GM18526 (cell line): ENCODE measurements around the gene IGFL2.

Experiments
- POLR2A ChIP-seq: IDR thresholded peaks from 3 replicates; pipeline ENCODE4 v1.6.1; 2011; ENCODE audit not compliant: insufficient read length; ENCODE audit errors: extremely low read depth

Gene IGFL2

DNA sequence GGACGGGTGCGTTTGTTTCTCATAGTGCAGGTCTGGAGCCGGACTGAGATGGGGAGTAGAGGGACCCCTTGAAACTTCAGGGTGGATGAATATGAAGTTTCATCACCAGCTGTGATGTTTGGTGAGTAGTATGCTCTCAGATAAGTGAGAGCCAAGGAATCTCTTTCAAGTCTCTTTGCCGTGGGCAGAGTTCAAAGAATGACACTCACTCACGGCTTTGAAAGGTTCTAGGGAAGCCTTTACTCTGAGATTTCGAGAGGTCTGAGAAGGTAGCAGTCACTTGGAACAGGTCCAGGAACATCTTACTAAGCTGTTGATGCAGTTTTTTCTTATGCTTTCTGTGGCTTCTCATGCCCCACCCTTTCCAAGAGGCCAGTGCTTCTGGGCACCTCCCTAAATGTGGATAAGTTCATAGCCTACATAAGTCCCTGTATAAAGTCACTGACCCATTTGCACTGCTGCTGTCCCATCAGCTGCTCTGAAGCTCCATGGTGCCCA, at the start of gene IGFL2:
Gene IGFL2, plus strand, starts transcription at position 448 of the 498 bp plus-strand sequence. Its CDS starts 41 bp downstream, at position 489.
- no peak for TF ChIP-seq POLR2A

DNA sequence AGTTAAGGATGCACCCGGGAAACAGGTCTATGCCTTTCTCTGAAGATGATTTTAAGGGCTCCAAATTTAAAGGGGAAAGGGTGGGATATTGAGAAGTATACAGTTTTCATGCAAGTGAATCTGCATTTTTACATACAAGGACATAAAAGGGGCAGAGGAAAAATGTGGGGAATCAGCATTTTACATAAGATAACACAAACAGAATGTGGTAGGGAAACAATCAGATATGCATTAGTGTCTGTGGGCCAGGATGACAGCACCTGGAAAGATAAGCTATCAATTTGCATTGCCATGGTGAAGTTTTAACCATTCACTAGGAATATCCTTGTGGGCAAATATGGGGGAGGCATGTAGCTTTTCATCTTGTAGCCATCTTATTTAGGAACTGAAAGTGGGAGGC, 47.7 kb upstream of the IGFL2 start:
- no peak for TF ChIP-seq POLR2A

DNA sequence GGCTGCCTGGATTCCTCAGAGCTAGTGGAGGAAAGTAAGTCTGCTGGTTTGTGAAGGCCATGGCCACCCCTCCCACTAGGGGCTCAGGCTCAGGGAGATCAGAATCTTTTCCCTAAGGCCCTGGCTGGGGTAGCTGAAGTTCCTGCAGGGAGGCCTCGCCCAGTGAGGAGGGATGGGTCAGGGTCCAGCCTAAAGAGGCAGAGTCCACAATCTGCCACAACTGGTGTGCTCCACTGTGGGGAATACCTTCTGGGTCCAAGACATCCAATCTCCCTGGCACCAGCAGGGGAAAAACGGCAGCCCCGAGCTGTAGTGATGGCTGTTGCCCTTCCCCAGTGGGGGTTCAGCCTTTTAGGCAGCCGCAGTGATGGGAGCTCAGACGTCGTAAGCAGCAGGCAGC, 46.7 kb upstream of the IGFL2 start:
- TF ChIP-seq POLR2A = no peak

DNA sequence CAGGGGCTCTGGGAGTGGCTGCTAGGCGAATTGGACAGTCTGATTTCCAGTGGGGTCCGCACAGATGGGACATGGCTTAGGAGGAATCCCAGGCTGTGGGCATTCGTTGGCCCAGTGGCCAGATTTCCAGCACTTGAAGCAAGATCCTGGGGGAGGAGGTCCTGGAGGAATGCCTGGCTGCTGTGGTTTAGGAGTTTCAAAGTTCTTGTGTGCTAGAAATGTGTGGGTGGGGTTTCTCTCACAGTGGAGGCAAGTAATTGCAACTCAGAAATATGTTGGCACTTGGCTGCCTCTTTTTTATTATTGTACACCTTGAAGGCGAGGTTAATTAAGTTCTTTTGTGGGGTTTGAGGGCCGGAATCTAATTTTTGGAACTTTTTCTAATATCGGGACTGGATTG, 40.7 kb upstream of the IGFL2 start:
- TF ChIP-seq POLR2A = no peak

DNA sequence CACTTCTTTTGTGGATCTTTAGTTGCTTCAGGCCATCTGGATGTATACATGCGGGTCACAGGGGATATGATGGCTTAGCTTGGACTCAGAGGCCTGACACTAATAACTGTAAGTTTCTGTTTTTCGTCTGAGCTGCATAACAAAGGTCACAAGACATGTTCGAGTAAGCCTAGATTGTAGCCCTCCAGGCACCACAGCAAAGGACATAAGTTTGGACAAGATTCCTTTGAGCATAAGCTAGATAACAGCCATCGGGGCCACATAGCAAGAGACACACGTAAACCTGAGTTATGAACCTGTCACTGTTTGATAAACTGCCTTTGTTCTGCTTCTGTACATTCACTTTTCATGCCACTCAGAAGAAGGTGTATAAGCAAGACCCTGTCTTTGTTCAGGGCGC, 38.2 kb upstream of the IGFL2 start:
- TF ChIP-seq POLR2A = no peak

DNA sequence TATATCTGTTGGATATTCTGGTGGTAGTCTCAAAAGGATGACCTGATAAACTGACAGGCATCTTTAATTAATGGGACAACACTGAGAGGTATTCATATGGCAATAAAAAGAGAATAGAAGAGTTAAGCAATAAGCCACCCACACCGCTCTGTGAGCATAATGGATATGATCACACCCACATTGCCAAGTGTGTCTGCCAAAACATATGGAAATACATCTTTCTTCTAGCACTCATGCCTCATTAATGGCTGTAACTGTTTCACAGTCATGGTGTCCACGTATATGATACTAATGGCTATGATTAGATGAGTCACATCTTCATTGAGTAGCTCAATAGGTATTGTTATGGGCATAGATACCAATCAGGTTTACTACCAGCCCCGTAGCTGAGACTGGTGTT, 36.7 kb upstream of the IGFL2 start:
- TF ChIP-seq POLR2A = no peak

DNA sequence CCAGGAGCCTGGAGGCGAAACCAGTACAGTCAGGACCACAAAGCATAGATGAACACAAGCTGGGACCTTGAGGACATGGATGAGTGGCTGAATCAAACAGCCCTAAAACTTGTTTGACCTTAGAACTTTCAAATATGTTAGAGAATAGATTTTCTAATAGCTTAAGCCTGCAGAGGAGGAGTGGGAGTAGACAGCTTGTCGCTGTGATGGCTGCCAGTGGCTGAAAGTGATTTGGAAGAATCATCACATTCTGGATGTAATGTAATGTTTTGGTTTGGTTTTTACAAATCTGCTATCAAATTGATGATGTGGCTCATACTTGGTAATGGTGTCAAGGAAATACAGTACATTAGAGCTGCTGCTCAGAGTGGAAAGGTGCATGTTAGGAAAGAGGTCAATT, 35.5 kb upstream of the IGFL2 start:
- no peak for TF ChIP-seq POLR2A

DNA sequence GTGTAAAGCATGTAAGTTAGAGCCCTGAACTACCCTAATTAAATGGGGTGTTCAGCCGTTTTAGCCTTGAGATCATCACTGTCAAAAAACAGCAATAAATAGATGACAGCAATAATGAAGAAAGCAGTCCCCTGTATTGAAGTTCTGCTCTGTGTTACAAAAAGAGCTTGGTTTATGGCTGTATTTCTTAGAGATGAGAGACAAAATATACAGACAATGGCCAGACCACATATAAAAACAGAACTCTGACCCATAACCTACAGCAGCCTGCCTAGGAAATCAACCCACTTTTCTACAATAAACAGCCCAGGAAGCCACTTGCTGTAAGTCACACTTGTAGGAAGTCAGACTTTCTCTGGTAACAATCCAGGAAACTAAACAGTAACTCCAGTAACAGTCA, 34.3 kb upstream of the IGFL2 start:
- TF ChIP-seq POLR2A = no peak

DNA sequence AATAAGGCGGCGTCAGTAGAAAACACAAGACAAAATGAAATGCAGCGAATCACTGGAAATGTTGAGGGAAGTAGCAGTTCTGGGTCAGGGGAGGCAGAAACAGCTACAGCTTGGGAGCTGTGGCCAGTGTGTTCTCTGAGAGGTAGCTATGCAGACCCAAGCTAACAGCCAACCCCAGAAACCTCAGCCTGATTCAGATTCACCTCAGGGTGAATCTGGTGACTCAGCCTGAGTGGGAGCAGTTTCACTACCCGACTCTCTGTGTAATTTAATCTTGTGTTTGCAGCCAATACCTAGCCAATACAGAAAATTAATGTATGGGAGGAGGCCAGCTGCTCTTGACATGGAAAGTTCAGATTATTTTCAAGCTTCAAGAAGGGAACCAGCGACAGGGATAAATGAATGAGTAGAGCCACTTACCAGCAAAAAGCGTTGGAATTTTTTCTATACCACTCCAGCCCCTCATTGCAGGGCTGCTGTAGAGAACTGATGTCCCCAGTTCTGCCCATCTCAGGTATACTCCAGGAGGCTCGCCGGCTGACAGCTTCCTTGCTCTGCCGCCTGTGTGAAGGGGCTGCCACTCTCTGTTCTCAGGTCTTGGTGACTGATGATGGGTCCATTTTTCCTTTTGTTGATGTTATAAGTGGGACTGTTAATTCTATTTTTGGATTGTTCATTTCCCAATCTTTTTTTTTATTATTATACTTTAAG, 32.5 kb upstream of the IGFL2 start:
- no peak for TF ChIP-seq POLR2A

DNA sequence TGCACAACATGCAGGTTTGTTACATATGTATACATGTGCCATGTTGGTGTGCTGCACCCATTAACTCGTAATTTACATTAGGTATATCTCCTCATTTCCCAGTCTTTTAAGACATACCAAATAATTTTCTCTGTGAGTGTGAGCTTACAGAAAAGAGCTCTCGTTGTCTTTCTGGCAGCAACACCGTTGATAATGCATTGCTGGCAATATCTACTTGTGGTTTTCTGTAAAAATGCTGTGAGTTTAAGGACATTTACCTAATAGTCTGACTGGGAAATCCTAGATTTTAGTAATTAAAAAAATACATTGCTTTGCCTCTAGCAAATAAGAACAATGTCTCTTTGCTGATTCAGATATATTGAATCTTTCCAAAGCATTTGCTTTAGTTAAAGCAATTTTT, 31.9 kb upstream of the IGFL2 start:
- no peak for TF ChIP-seq POLR2A

DNA sequence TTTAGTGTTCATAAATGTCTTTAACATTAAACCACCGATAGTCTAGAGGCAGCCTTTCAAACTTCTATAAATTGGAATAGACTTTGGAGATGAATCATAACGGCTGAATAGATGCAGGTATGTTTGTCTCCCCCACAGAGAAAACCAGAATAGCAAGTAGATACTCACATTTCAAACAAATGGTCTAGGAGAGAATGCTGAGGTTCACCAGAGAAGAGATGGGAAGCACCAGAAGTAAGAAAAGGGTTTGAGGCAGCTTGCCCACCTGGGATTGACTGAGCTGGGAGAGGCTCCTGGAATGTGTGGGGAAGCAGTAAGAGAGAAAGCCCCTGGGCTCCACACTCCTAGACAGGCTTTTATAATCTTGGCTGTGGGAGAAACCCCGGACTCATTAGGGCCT, 29.9 kb upstream of the IGFL2 start:
- no peak for TF ChIP-seq POLR2A

DNA sequence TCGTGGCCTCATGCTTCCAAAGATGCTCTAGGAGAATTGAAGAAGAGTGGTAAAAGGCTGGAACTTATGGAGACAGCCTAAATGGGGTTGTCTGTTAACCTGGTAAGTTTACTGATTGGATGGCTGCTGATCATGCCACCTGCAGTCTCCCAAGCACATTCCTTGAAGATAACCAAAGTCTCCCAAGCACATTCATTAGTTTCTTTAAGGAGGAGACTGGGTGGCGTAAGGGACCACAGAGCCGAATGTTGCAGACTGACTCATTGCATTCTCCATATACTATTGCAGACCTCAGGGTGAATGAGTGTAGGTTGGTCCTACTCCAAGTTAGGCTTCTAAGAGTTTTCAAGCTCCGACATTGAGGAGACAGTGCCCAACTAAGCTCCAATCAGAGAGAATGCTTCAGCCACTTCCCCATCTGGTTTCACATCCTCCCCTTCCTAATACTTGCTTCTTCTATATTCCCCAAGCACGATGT, 23.4 kb upstream of the IGFL2 start, which contains the start of gene IGFL3:
Gene IGFL3, minus strand, starts transcription at position 51 of the 478 bp plus-strand sequence. Its CDS starts 39 bp downstream, at position 12.
- TF ChIP-seq POLR2A = no peak

DNA sequence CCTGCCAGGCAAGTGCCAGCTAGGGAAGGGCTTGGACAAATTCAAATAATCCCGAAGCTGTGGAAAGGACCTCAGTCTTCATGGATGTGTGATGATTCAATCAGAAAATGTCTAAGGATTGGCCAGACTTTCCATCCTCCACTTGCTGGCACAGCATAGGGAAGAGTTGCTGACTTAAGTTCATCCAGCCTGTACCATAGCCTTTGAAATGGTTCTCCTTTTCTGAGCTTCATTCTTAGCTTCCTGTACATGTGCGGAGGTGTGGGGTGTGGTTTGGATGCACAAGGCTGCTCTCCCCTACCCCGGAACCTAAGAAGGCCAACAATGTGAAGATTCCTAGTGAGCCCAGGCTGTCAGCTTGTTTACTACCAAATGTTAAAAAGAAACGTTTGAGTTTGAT, 22.6 kb upstream of the IGFL2 start:
- TF ChIP-seq POLR2A = no peak

DNA sequence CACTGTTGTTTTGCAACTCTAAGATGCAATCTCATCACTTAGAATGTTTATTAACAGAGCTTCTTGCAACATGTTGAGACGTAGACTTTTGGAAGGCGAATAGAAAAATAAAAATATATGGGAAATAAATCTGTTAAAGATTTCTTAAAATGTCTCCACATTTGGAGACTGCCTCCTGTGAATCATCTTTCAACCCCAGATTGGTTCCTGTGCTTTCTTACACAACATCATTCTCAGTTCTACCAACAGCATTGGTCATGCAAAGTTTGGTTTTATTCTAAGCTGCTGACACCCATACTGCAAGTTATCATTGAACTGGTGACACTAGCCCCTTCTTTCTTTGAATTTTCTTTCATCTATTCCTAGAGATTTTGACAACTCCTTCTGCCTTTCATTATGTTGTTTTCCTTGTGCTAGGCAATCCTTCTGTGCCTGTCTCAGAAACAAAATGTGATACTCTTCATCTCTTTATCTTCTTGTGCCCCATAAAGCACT, 21.9 kb upstream of the IGFL2 start:
- no peak for TF ChIP-seq POLR2A

DNA sequence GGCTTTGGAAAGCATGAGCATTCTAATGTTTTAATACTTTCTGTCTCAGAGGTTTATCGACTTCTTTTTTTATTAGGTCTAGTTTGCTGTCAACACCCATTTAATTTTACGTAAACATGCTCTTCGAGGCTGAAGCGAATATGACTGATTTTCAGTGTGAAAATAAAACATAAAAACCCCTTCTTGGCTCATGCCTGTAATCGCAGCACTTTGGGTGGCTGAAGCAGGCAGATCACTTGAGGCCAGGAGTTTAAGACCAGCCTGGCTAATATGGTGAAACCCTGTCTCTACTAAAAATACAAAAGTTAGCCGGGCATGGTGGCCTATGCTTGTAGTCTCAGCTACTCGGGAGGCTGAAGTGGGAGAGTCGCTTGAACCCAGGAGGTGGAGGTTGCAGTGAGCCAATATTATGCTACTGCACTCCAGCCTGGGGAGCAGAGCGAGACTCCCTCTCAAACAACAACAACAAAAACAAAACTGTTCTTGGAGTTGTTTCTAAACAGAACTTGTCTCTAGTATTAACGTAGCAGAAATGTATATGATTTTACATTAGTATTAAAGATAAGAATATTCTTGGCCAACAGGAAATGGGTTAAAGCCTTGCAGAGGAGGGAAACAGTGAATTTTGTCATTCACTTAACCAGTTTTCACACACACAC, 16.4 kb upstream of the IGFL2 start:
- no peak for TF ChIP-seq POLR2A

DNA sequence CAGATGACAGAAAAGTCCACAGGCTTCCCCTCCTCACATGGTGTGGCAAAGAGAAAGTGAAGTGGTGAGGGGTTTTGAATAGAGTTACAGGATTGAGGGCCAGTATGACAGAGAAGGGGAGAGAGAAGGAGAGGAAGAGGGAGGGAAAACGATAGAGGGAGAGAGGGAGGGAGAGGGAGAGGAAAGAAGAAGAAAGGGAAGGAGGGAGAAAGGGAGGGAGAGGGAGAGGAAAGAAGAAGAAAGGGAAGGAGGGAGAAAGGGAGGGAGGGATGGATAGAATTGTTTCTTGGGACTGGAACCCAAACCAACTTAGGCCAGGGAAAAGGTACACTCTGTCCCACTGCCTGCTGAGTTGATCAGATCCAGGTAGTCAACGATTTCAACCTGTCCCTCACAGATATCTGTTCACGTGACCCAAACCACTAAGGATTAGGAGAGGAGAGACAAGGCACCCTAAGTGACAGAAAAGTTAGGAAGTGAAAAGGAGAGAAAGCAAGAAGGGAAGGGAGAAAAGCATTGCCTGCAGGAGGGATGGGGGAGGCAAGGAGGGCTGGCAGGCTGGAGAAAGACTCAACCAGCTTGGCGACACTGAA, 15.4 kb upstream of the IGFL2 start:
- no peak for TF ChIP-seq POLR2A
